GM18511 (cell line): Measurements from ENCODE around the gene ATP1A3.

ENCODE experiments used
- ATAC-seq: cut with Tn5 transposase; IDR thresholded peaks from one replicate; pipeline ENCODE4 v1.9.1; 2021; ENCODE audit warnings: mild to moderate bottlenecking, moderate library complexity; ENCODE audit not compliant: unreplicated experiment

The ATP1A3 gene

GRCh38 chr19:41930926-41931592 lies 63.0 kb downstream of the ATP1A3 start:
- no peak for ATAC-seq

GRCh38 chr19:41930322-41930722 lies 63.7 kb downstream of the ATP1A3 start:
- ATAC-seq: no peak

GRCh38 chr19:41929536-41930071 lies 64.4 kb downstream of the ATP1A3 start:
- ATAC-seq: no peak

GRCh38 chr19:41928754-41929535 lies 65.1 kb downstream of the ATP1A3 start:
- ATAC-seq: no peak

GRCh38 chr19:41928221-41928683 lies 65.8 kb downstream of the ATP1A3 start, which contains the start of gene ERFL:
TSS of gene ERFL (minus strand) at chr19:41928449. CDS start at chr19:41912919, 15,530 bp downstream.
- no peak for ATAC-seq

GRCh38 chr19:41927497-41928192 lies 66.4 kb downstream of the ATP1A3 start:
- ATAC-seq: no peak

GRCh38 chr19:41926763-41927496 lies 67.1 kb downstream of the ATP1A3 start:
- no peak for ATAC-seq

- no peak for ATAC-seq
Measured at GRCh38 chr19:41926028-41926762, 67.8 kb downstream of the ATP1A3 start.

GRCh38 chr19:41925208-41926003 lies 68.6 kb downstream of the ATP1A3 start:
- ATAC-seq: no peak

GRCh38 chr19:41924151-41925145 lies 69.6 kb downstream of the ATP1A3 start:
- no peak for ATAC-seq

GRCh38 chr19:41923045-41923788 lies 70.8 kb downstream of the ATP1A3 start:
- no peak for ATAC-seq

GRCh38 chr19:41922585-41922984 lies 71.4 kb downstream of the ATP1A3 start:
- ATAC-seq: no peak

- ATAC-seq: no peak
Measured at GRCh38 chr19:41921577-41922576, 72.2 kb downstream of the ATP1A3 start.

- no peak for ATAC-seq
Measured at GRCh38 chr19:41920882-41921576, 73.0 kb downstream of the ATP1A3 start.

GRCh38 chr19:41919948-41920712 lies 73.9 kb downstream of the ATP1A3 start:
- ATAC-seq: no peak
